NT2/D1 (cell line): Measurements from ENCODE around the gene GTF3C5.

Source experiments
- DNase-seq: peaks from one replicate; pipeline ENCODE4 v3.0.0-alpha.2; 2011; ENCODE audit warnings: low read depth, low spot score
- H3K27me3 ChIP-seq: 2 replicates; pipeline ENCODE4 v1.6.0; 2011; ENCODE audit warnings: mild to moderate bottlenecking; ENCODE audit not compliant: insufficient read length, insufficient read depth
- H3K36me3 ChIP-seq: 2 replicates; pipeline ENCODE4 v1.6.1; 2011; ENCODE audit warnings: mild to moderate bottlenecking, low read length, mixed read lengths; ENCODE audit not compliant: insufficient read depth, insufficient read length
- H3K4me1 ChIP-seq: 2 replicates; pipeline ENCODE4 v1.5.1; 2011; ENCODE audit not compliant: insufficient read depth, insufficient read length
- H3K4me3 ChIP-seq: 2 replicates; pipeline ENCODE4 v1.5.1; 2011; ENCODE audit warnings: low read depth; ENCODE audit not compliant: insufficient read length
- H3K9ac ChIP-seq: 2 replicates; pipeline ENCODE4 v1.6.0; 2011; ENCODE audit warnings: low read depth; ENCODE audit not compliant: insufficient read length
- H3K9me3 ChIP-seq: 2 replicates; pipeline ENCODE4 v1.5.1; 2011; ENCODE audit warnings: mild to moderate bottlenecking, low read length; ENCODE audit not compliant: insufficient read depth
- SUZ12 ChIP-seq: IDR thresholded peaks from 2 replicates; pipeline ENCODE4 v1.6.1; 2011; ENCODE audit not compliant: insufficient read length, insufficient read depth; ENCODE audit errors: extremely low read depth
- YY1 ChIP-seq: IDR thresholded peaks from 2 replicates; pipeline ENCODE4 v1.6.1; 2011; ENCODE audit not compliant: insufficient read length, insufficient read depth
- ZNF274 ChIP-seq: IDR thresholded peaks from 2 replicates; pipeline ENCODE4 v1.6.1; 2011; ENCODE audit warnings: mild to moderate bottlenecking, low read depth, low read length

Gene GTF3C5

DNA sequence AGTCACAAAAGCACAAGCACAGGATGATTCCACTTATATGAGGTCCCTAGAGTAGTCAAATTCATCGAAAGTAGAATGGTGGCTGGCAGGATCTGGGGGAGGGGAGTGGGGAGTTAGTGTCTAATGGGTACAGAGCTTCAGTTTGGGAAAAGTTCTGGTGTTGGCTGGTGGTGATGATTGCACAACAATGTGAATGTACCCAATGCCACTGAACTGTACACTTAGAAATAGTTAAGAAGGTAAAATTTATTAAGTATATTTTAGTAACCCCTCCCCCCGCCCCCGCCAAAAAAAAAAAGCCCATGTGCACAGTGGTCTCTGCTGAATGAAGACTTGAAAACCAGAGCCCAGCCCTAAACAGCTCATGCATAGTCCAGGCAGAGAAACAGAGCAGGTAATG lies 24.8 kb upstream of the GTF3C5 start:
- Histone ChIP-seq H3K4me3 (no peak overlapping the region), H3K36me3 (no peaks in the 10 kb centered on the region), H3K9me3 (0 out of 2 replicates have a peak, but pooled peaks cover 11% of the 10 kb centered on the region), H3K4me1 (peaks cover 28% of the 10 kb centered on the region), H3K27me3 (peaks cover 90% of the 10 kb centered on the region), H3K9ac (no peak overlapping the region)
- no peak for DNase-seq
- TF ChIP-seq SUZ12: no peak
- no peak for TF ChIP-seq YY1
- no peak for TF ChIP-seq ZNF274

GRCh38 chr9:133006731-133007352 lies 24.0 kb upstream of the GTF3C5 start:
- Histone ChIP-seq H3K4me1 (peaks cover 28% of the 10 kb centered on the region), H3K4me3 (no peak overlapping the region), H3K36me3 (no peaks in the 10 kb centered on the region), H3K9ac (no peak overlapping the region), H3K27me3 (peaks cover 86% of the 10 kb centered on the region), H3K9me3 (0 out of 2 replicates have a peak, but pooled peaks cover 11% of the 10 kb centered on the region)
- no peak for TF ChIP-seq ZNF274
- no peak for TF ChIP-seq SUZ12
- no peak for TF ChIP-seq YY1
- no peak for DNase-seq

GRCh38 chr9:133008406-133008805 lies 22.4 kb upstream of the GTF3C5 start:
- TF ChIP-seq SUZ12 (no peak), YY1 (no peak)
- Histone ChIP-seq H3K4me1 (peaks cover 22% of the 10 kb centered on the region), H3K27me3 (peaks cover 70% of the 10 kb centered on the region), H3K9ac (no peak overlapping the region), H3K9me3 (0 out of 2 replicates have a peak, but pooled peaks cover 11% of the 10 kb centered on the region), H3K36me3 (no peaks in the 10 kb centered on the region), H3K4me3 (no peak overlapping the region)
- no peak for DNase-seq

GRCh38 chr9:133008824-133009223 lies 22.0 kb upstream of the GTF3C5 start:
- H3K9me3 ChIP-seq: 0 out of 2 replicates have a peak, but pooled peaks cover 11% of the 10 kb centered on the region
- no peak for DNase-seq
- peaks cover 17% of the 10 kb centered on the region for H3K4me1 ChIP-seq
- no peak overlapping the region for H3K4me3 ChIP-seq
- H3K9ac ChIP-seq: no peak overlapping the region
- H3K36me3 ChIP-seq: no peaks in the 10 kb centered on the region
- TF ChIP-seq YY1: no peak
- TF ChIP-seq ZNF274: no peak
- no peak for TF ChIP-seq SUZ12
- peaks cover 70% of the 10 kb centered on the region for H3K27me3 ChIP-seq

- Histone ChIP-seq H3K4me1 (peaks cover 7% of the 10 kb centered on the region), H3K9me3 (0 out of 2 replicates have a peak, but pooled peaks cover 11% of the 10 kb centered on the region), H3K36me3 (no peaks in the 10 kb centered on the region), H3K27me3 (peaks cover 63% of the 10 kb centered on the region), H3K4me3 (no peak overlapping the region), H3K9ac (no peak overlapping the region)
- no peak for DNase-seq
- TF ChIP-seq SUZ12 (no peak), ZNF274 (no peak), YY1 (no peak)
Measured at GRCh38 chr9:133009906-133010582, 20.8 kb upstream of the GTF3C5 start.

GRCh38 chr9:133014696-133015095 lies 16.1 kb upstream of the GTF3C5 start:
- no peak overlapping the region for H3K9ac ChIP-seq
- no peak for DNase-seq
- H3K4me1 ChIP-seq: no peaks in the 10 kb centered on the region
- no peak for TF ChIP-seq ZNF274
- no peak for TF ChIP-seq YY1
- H3K36me3 ChIP-seq: no peaks in the 10 kb centered on the region
- 0 out of 2 replicates have a peak, but pooled peaks cover 4% of the 10 kb centered on the region for H3K9me3 ChIP-seq
- no peak overlapping the region for H3K4me3 ChIP-seq
- peaks cover 21% of the 10 kb centered on the region for H3K27me3 ChIP-seq

DNA sequence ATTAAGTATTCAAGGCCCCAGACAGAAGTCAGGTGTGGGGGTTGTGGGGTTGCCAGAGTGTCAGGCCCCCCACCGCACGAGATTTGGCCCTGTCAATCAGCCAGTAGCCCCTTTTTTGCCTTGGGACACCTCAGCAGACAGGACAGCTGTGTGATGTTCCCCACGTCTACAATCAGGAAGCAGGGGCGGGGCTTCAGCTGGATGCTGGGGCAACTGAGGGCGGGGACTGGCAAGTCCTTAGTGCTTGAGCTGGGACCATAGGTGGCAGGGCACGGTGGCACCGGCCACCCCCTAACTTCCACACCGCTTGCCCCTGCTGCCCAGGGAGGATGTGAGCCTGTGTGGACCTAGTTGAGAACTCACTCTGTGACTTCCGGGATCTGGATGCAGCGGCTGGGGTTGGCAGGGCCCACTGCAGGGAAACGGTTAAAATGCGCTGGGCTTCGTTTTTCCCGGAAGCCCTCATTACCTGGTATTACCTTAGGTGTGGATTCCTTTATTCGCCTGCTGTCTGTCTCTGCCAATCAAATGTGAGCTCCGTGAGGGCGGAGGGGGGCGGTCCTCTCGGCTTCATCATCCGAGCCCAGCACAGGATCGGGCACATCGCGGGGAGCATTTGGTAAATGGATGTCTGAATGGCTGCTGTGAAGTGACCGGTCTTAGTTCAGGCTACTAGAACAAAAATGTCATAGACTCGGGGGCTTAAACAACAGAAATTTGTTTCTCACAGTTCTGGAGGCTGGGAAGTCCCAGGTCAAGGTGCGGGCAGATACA lies 7.5 kb upstream of the GTF3C5 start:
- no peaks in the 10 kb centered on the region for H3K4me1 ChIP-seq
- TF ChIP-seq SUZ12: no peak
- no peak overlapping the region for H3K9ac ChIP-seq
- no peak for DNase-seq
- no peak overlapping the region for H3K4me3 ChIP-seq
- H3K9me3 ChIP-seq: no peaks in the 10 kb centered on the region
- H3K27me3 ChIP-seq: peaks cover 4% of the 10 kb centered on the region
- no peaks in the 10 kb centered on the region for H3K36me3 ChIP-seq
